ENCODE measurements around the gene MAP1LC3B.

Gene MAP1LC3B

DNA sequence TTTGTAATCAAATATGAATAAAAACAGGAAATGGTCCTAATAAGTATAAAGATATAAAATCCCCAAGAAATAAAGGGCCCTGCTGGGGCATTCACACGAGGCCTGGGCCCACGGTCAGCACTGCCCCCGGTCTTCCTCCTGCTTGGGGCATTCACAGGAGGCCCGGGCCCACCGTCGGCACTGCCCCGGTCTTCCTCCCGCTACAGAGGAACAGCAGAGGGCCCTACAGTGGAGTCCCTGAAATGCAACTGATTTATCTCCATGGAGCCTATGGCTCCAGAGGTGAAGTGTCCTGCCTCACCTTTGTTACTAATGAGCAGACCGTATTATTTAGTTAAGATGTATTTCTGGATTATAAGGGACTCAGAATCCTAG lies 46.5 kb downstream of the MAP1LC3B start:
- H3K9me3 ChIP-seq (ENCODE audit: control insufficient read depth, low read length): no peaks in the 10 kb centered on the region
- peaks cover 9% of the 10 kb centered on the region for H3K4me1 ChIP-seq (ENCODE audit: control insufficient read depth, insufficient read depth, low read length, poor library complexity, severe bottlenecking)
- H3K4me3 ChIP-seq (ENCODE audit: insufficient read depth, low read depth, low read length, poor library complexity, severe bottlenecking): no peak overlapping the region
- no peak overlapping the region for H3K27ac ChIP-seq (ENCODE audit: insufficient read depth, low read length, poor library complexity, severe bottlenecking)
- no peaks in the 10 kb centered on the region for H3K36me3 ChIP-seq (ENCODE audit: control insufficient read depth, insufficient read depth, low read length)
- no peaks in the 10 kb centered on the region for H3K27me3 ChIP-seq (replicated peaks; ENCODE audit: control insufficient read depth, insufficient read depth, low read length, poor library complexity, severe bottlenecking)
- no peak for DNase-seq

DNA sequence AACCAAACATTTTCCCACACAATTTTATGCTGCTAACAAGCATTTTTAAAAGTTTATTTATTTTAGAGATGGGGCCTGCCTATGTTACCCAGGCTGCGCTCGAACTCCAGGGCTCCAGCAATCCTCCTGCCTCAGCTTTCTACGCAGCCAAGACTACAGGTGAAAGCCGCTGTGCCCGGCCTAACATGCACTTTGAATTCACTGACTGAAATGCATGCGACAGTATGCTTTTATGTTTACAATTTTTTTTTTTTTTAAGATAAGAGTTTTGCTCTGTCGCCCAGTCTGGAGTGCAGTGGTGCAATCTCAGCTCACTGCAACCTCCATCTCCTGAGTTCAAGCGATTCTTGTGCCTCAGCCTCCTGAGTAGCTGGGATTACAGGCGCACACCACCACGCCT lies 47.8 kb downstream of the MAP1LC3B start:
- Histone ChIP-seq H3K9me3 (ENCODE audit: control insufficient read depth, low read length) (no peaks in the 10 kb centered on the region), H3K4me3 (ENCODE audit: insufficient read depth, low read depth, low read length, poor library complexity, severe bottlenecking) (no peak overlapping the region), H3K4me1 (ENCODE audit: control insufficient read depth, insufficient read depth, low read length, poor library complexity, severe bottlenecking) (peaks cover 9% of the 10 kb centered on the region), H3K27ac (ENCODE audit: insufficient read depth, low read length, poor library complexity, severe bottlenecking) (no peak overlapping the region), H3K36me3 (ENCODE audit: control insufficient read depth, insufficient read depth, low read length) (no peaks in the 10 kb centered on the region), H3K27me3 (replicated peaks; ENCODE audit: control insufficient read depth, insufficient read depth, low read length, poor library complexity, severe bottlenecking) (no peaks in the 10 kb centered on the region)
- no peak for DNase-seq

DNA sequence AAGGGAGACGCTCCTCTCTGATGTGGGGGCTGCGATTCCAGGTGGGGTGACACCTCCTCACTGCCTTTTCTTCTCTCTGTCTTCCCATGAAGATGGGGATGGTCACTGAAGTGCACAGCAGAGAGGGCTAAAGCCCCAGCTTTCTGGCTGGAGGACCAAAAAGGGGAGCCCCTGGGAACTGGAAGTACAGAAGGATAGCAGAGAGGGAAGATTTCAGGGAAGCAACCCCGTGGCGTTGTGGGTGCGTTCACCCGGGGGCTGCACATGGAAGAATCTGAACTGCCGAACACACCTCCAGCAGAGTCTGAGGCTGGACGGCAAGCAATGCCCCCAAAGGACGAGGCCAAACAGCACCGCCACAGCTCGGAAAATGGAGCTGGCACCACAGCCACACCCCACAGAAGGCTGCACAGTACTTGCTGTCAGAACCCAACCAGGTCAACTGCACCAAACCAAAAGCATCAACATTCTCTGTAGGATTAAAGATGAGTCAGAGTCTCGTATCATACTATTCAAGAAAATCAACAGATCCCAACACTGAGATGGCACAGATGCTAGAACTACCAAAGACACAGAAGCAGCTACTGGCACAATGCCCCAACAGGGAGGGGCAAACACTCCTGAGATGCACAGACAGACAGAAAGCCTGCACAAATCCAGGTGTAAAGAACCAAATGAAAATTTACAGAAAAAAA lies 49.9 kb downstream of the MAP1LC3B start:
- peaks cover 2% of the 10 kb centered on the region for H3K36me3 ChIP-seq (ENCODE audit: control insufficient read depth, insufficient read depth, low read length)
- H3K4me3 ChIP-seq (ENCODE audit: insufficient read depth, low read depth, low read length, poor library complexity, severe bottlenecking): no peak overlapping the region
- H3K27me3 ChIP-seq (replicated peaks; ENCODE audit: control insufficient read depth, insufficient read depth, low read length, poor library complexity, severe bottlenecking): no peaks in the 10 kb centered on the region
- DNase-seq: no peak
- no peak overlapping the region for H3K27ac ChIP-seq (ENCODE audit: insufficient read depth, low read length, poor library complexity, severe bottlenecking)
- no peaks in the 10 kb centered on the region for H3K9me3 ChIP-seq (ENCODE audit: control insufficient read depth, low read length)
- H3K4me1 ChIP-seq (ENCODE audit: control insufficient read depth, insufficient read depth, low read length, poor library complexity, severe bottlenecking): no peaks in the 10 kb centered on the region

DNA sequence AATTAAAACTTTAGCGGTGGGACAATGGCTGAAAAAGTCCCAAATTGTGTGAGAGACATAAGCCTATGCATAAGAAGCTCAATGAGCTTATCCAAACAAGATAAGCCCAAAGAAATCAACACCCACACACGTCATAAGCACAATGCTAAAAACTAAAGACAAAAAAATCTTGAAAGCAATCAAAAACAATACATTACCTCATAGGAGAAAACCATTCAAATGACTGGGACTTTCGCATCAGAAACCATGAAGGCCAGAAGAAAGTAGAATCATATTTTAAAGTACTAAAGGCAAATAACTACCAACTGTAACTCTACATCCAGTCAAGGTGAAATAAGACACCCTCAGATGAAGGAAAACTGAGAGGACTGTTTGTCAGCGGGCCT lies 50.4 kb downstream of the MAP1LC3B start:
- H3K9me3 ChIP-seq (ENCODE audit: control insufficient read depth, low read length): no peaks in the 10 kb centered on the region
- no peaks in the 10 kb centered on the region for H3K4me1 ChIP-seq (ENCODE audit: control insufficient read depth, insufficient read depth, low read length, poor library complexity, severe bottlenecking)
- H3K4me3 ChIP-seq (ENCODE audit: insufficient read depth, low read depth, low read length, poor library complexity, severe bottlenecking): no peak overlapping the region
- peaks cover 3% of the 10 kb centered on the region for H3K36me3 ChIP-seq (ENCODE audit: control insufficient read depth, insufficient read depth, low read length)
- no peak for DNase-seq
- no peak overlapping the region for H3K27ac ChIP-seq (ENCODE audit: insufficient read depth, low read length, poor library complexity, severe bottlenecking)
- H3K27me3 ChIP-seq (replicated peaks; ENCODE audit: control insufficient read depth, insufficient read depth, low read length, poor library complexity, severe bottlenecking): no peaks in the 10 kb centered on the region

GRCh38 chr16:87443016-87443415 lies 50.9 kb downstream of the MAP1LC3B start:
- Histone ChIP-seq H3K4me3 (ENCODE audit: insufficient read depth, low read depth, low read length, poor library complexity, severe bottlenecking) (no peak overlapping the region), H3K27me3 (replicated peaks; ENCODE audit: control insufficient read depth, insufficient read depth, low read length, poor library complexity, severe bottlenecking) (no peaks in the 10 kb centered on the region), H3K36me3 (ENCODE audit: control insufficient read depth, insufficient read depth, low read length) (peaks cover 3% of the 10 kb centered on the region), H3K4me1 (ENCODE audit: control insufficient read depth, insufficient read depth, low read length, poor library complexity, severe bottlenecking) (no peaks in the 10 kb centered on the region), H3K27ac (ENCODE audit: insufficient read depth, low read length, poor library complexity, severe bottlenecking) (no peak overlapping the region), H3K9me3 (ENCODE audit: control insufficient read depth, low read length) (no peaks in the 10 kb centered on the region)
- no peak for DNase-seq

DNA sequence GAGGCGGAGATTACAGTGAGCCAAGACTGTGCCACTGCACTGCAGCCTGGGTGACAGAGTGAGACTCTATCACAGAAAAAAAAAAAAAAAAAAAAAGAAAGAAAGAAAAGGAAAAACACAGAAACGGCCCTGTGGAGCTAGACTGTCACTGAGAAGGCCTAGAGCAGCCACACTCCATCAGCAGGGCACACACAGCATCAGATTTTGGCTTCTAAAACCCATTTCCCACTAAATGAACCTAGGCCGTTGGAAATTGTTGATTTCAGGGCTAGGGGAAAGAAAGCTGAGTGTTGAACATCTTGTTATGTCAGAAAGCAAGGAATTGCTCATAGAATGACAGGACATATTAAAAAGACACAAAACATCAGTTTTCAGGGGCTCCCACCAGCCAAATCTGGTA lies 51.8 kb downstream of the MAP1LC3B start:
- Histone ChIP-seq H3K4me1 (ENCODE audit: control insufficient read depth, insufficient read depth, low read length, poor library complexity, severe bottlenecking) (no peaks in the 10 kb centered on the region), H3K36me3 (ENCODE audit: control insufficient read depth, insufficient read depth, low read length) (peaks cover 3% of the 10 kb centered on the region), H3K9me3 (ENCODE audit: control insufficient read depth, low read length) (no peaks in the 10 kb centered on the region), H3K27ac (ENCODE audit: insufficient read depth, low read length, poor library complexity, severe bottlenecking) (no peak overlapping the region), H3K27me3 (replicated peaks; ENCODE audit: control insufficient read depth, insufficient read depth, low read length, poor library complexity, severe bottlenecking) (no peaks in the 10 kb centered on the region), H3K4me3 (ENCODE audit: insufficient read depth, low read depth, low read length, poor library complexity, severe bottlenecking) (no peak overlapping the region)
- no peak for DNase-seq

DNA sequence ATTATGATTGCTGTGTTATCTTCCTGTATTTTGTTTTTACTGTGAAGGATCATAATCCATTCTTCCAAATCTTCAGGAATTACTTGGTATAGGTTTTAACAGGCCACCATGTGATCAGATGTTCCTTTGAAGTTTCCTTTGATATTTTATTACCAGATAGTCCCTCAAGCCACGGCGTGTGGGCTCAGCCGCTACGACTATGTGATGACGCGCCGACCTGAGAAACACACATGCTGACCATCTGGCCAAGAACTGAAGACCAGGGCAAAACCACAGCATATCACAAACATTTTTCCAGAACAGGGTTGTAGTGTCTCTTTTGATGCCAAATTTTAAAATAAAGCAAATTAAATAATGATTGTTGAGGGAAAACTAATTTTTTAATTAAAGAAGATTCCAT lies 53.4 kb downstream of the MAP1LC3B start:
- DNase-seq: no peak
- no peak overlapping the region for H3K4me3 ChIP-seq (ENCODE audit: insufficient read depth, low read depth, low read length, poor library complexity, severe bottlenecking)

DNA sequence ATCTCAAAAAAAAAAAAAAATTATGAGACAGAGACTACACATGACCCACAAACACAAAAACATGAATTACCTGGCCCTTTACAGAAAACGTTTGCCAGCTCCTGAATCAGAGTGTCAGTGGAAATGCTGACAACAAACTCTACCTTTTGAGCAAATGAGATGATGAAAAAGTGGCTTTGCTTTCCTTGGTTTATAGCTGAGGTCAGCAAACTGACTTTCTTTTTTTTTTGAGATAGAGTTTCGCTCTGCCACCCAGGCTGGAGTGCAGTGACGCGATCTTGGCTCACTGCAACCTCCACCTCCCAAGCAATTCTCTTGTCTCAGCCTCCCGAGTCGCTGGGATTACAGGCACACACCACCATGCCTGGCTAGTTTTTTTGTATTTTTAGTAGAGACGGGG lies 54.3 kb downstream of the MAP1LC3B start:
- H3K4me3 ChIP-seq (ENCODE audit: insufficient read depth, low read depth, low read length, poor library complexity, severe bottlenecking): no peak overlapping the region
- no peak for DNase-seq
- H3K9me3 ChIP-seq (ENCODE audit: control insufficient read depth, low read length): no peaks in the 10 kb centered on the region
- H3K27ac ChIP-seq (ENCODE audit: insufficient read depth, low read length, poor library complexity, severe bottlenecking): no peak overlapping the region
- no peaks in the 10 kb centered on the region for H3K27me3 ChIP-seq (replicated peaks; ENCODE audit: control insufficient read depth, insufficient read depth, low read length, poor library complexity, severe bottlenecking)
- H3K4me1 ChIP-seq (ENCODE audit: control insufficient read depth, insufficient read depth, low read length, poor library complexity, severe bottlenecking): no peaks in the 10 kb centered on the region
- H3K36me3 ChIP-seq (ENCODE audit: control insufficient read depth, insufficient read depth, low read length): peaks cover 6% of the 10 kb centered on the region

More for the DNA sequence above, 53.4 kb downstream of the MAP1LC3B start:
- H3K9me3 ChIP-seq (ENCODE audit: control insufficient read depth, low read length): no peaks in the 10 kb centered on the region
- H3K27me3 ChIP-seq (replicated peaks; ENCODE audit: control insufficient read depth, insufficient read depth, low read length, poor library complexity, severe bottlenecking): no peaks in the 10 kb centered on the region
- peaks cover 3% of the 10 kb centered on the region for H3K36me3 ChIP-seq (ENCODE audit: control insufficient read depth, insufficient read depth, low read length)
- H3K4me1 ChIP-seq (ENCODE audit: control insufficient read depth, insufficient read depth, low read length, poor library complexity, severe bottlenecking): no peaks in the 10 kb centered on the region
- H3K27ac ChIP-seq (ENCODE audit: insufficient read depth, low read length, poor library complexity, severe bottlenecking): no peak overlapping the region

DNA sequence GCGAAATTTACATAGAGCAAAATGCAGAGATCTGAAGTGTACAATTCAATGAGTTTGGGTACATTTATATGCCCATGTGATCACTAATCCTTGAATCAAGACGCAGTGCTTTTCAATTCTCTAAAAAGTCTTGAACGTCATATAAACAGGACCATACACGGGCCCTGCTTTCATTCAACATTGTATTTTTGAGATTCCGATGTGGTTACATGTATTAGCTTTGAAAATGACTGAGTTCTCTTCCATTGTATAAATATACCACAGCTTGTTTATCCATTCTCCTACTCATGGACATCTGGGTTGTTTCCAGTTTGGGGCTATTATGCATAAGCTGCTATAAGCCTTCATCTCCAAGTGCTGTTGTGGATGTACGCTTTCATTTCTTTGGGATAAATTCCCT lies 55.2 kb downstream of the MAP1LC3B start:
- Histone ChIP-seq H3K9me3 (ENCODE audit: control insufficient read depth, low read length) (no peaks in the 10 kb centered on the region), H3K27ac (ENCODE audit: insufficient read depth, low read length, poor library complexity, severe bottlenecking) (no peak overlapping the region), H3K36me3 (ENCODE audit: control insufficient read depth, insufficient read depth, low read length) (peaks cover 13% of the 10 kb centered on the region), H3K4me3 (ENCODE audit: insufficient read depth, low read depth, low read length, poor library complexity, severe bottlenecking) (no peak overlapping the region), H3K27me3 (replicated peaks; ENCODE audit: control insufficient read depth, insufficient read depth, low read length, poor library complexity, severe bottlenecking) (no peaks in the 10 kb centered on the region), H3K4me1 (ENCODE audit: control insufficient read depth, insufficient read depth, low read length, poor library complexity, severe bottlenecking) (no peaks in the 10 kb centered on the region)
- no peak for DNase-seq

GRCh38 chr16:87448866-87449265 lies 56.7 kb downstream of the MAP1LC3B start:
- Histone ChIP-seq H3K4me1 (ENCODE audit: control insufficient read depth, insufficient read depth, low read length, poor library complexity, severe bottlenecking) (no peaks in the 10 kb centered on the region), H3K4me3 (ENCODE audit: insufficient read depth, low read depth, low read length, poor library complexity, severe bottlenecking) (no peak overlapping the region), H3K36me3 (ENCODE audit: control insufficient read depth, insufficient read depth, low read length) (peaks cover 14% of the 10 kb centered on the region), H3K27ac (ENCODE audit: insufficient read depth, low read length, poor library complexity, severe bottlenecking) (no peak overlapping the region), H3K9me3 (ENCODE audit: control insufficient read depth, low read length) (no peaks in the 10 kb centered on the region), H3K27me3 (replicated peaks; ENCODE audit: control insufficient read depth, insufficient read depth, low read length, poor library complexity, severe bottlenecking) (no peaks in the 10 kb centered on the region)
- no peak for DNase-seq

Data from effector memory CD4-positive, alpha-beta T cell (primary cell).